IMR-90 (cell line): Measurements from ENCODE around the gene CLPTM1L. TPM values are rescaled to one million over a fixed set of nuclear protein-coding genes. Genes with fewer than 3 reads are reported as not detected.

Experiments used
- ATAC-seq: fragments of 200-7000 bp; cut with Tn5 transposase; 2 replicates; pipeline ENCODE4 v1.9.1; 2020; ENCODE audit warnings: low read depth, mild to moderate bottlenecking, moderate library complexity
- BruUV-seq: library from RNA; stranded (reverse); fragments of 400-500 nt; replicated peaks from 2 replicates; lab custom pipeline; 2021; lab: Mats Ljungman, UMichigan
- CTCF ChIA-PET: fragments of 300-600 bp; formaldehyde crosslinking; extraction: SDS; loops from one replicate; lab custom pipeline; 2021; ENCODE audit warnings: antibody characterized with exemption; lab: Yijun Ruan, JAX
- POLR2A ChIA-PET: fragments of 300-600 bp; sonication (Branson Sonifier 250); formaldehyde crosslinking; loops from one replicate; lab custom pipeline; 2022; ENCODE audit warnings: antibody characterized with exemption; ENCODE audit not compliant: unreplicated experiment; lab: Charles Lee
- DNase-seq: peaks from one replicate; pipeline ENCODE4 v3.0.0; 2013
- H2AFZ ChIP-seq: replicated peaks from 2 replicates; pipeline ENCODE3; 2013; ENCODE audit warnings: low read length, mild to moderate bottlenecking; ENCODE audit not compliant: poor library complexity
- H2AK5ac ChIP-seq: 2 replicates; pipeline ENCODE4 v1.6.1; 2013; ENCODE audit warnings: low read depth, low read length, inconsistent platforms
- H2AK9ac ChIP-seq: replicated peaks from 2 replicates; pipeline ENCODE3; 2013; ENCODE audit warnings: mild to moderate bottlenecking, low read depth, low read length, moderate library complexity; ENCODE audit not compliant: poor library complexity
- H2BK120ac ChIP-seq: 2 replicates; pipeline ENCODE4 v1.6.1; 2013; ENCODE audit warnings: low read depth, low read length, inconsistent platforms
- H2BK15ac ChIP-seq: 3 replicates; pipeline ENCODE4 v1.6.1; 2013; ENCODE audit warnings: low read depth, low read length, inconsistent platforms
- H2BK20ac ChIP-seq: 2 replicates; pipeline ENCODE4 v1.6.1; 2013; ENCODE audit warnings: low read depth, mild to moderate bottlenecking, inconsistent platforms, low read length, moderate library complexity
- H2BK5ac ChIP-seq: 2 replicates; pipeline ENCODE4 v1.6.1; 2013; ENCODE audit warnings: mild to moderate bottlenecking, low read depth, low read length, inconsistent platforms; ENCODE audit not compliant: poor library complexity, severe bottlenecking
- H3K14ac ChIP-seq: replicated peaks from 2 replicates; pipeline ENCODE4 v1.6.1; 2013; ENCODE audit warnings: low read depth, low read length, inconsistent platforms
- H3K18ac ChIP-seq: 2 replicates; pipeline ENCODE4 v1.6.1; 2013; ENCODE audit warnings: low read depth, low read length, control low read depth
- H3K23ac ChIP-seq: 2 replicates; pipeline ENCODE4 v1.6.1; 2013; ENCODE audit warnings: low read depth, low read length, inconsistent platforms
- H3K27ac ChIP-seq: 2 replicates; pipeline ENCODE4 v1.5.1; 2013; ENCODE audit warnings: mild to moderate bottlenecking, control low read depth, low read length; ENCODE audit not compliant: insufficient read depth
- H3K27me3 ChIP-seq: 2 replicates; pipeline ENCODE4 v1.6.1; 2013; ENCODE audit warnings: low read length; ENCODE audit not compliant: control insufficient read depth, insufficient read depth
- H3K36me3 ChIP-seq: 2 replicates; pipeline ENCODE4 v1.6.1; 2013; ENCODE audit warnings: low read length, mixed read lengths; ENCODE audit not compliant: control insufficient read depth, insufficient read depth
- H3K4ac ChIP-seq: 2 replicates; pipeline ENCODE4 v1.6.1; 2013; ENCODE audit warnings: low read depth, low read length, inconsistent platforms
- H3K4me1 ChIP-seq: 2 replicates; pipeline ENCODE4 v1.6.1; 2013; ENCODE audit warnings: low read length, mixed read lengths; ENCODE audit not compliant: control insufficient read depth, insufficient read depth
- H3K4me2 ChIP-seq: 2 replicates; pipeline ENCODE4 v1.6.1; 2013; ENCODE audit warnings: low read depth, mild to moderate bottlenecking, control low read depth, low read length, moderate library complexity
- H3K4me3 ChIP-seq: 2 replicates; pipeline ENCODE4 v1.5.1; 2013; ENCODE audit warnings: low read depth, mild to moderate bottlenecking, control low read depth, low read length, moderate library complexity; ENCODE audit not compliant: insufficient read depth
- H3K56ac ChIP-seq: 2 replicates; pipeline ENCODE4 v1.6.1; 2013; ENCODE audit warnings: low read length, inconsistent platforms; ENCODE audit not compliant: insufficient read depth; ENCODE audit errors: extremely low read depth
- H3K79me1 ChIP-seq, 2 experiments: 2 replicates each; pipeline ENCODE4 v1.6.1; 2013; ENCODE audit warnings: low read length in 2 of 2, inconsistent platforms in 1 of 2, low read depth in 1 of 2
- H3K9ac ChIP-seq: 2 replicates; pipeline ENCODE4 v1.6.1; 2013; ENCODE audit warnings: low read depth, low read length, control low read depth
- H3K9me1 ChIP-seq: 2 replicates; pipeline ENCODE4 v1.6.1; 2013; ENCODE audit warnings: low read length, inconsistent platforms; ENCODE audit not compliant: insufficient read depth
- H3K9me3 ChIP-seq: 2 replicates; pipeline ENCODE4 v1.6.1; 2013; ENCODE audit warnings: low read length; ENCODE audit not compliant: control insufficient read depth, insufficient read depth
- H4K20me1 ChIP-seq: 2 replicates; pipeline ENCODE4 v1.6.1; 2013; ENCODE audit warnings: low read length, inconsistent platforms; ENCODE audit not compliant: insufficient read depth
- H4K5ac ChIP-seq: 2 replicates; pipeline ENCODE4 v1.6.1; 2013; ENCODE audit warnings: mild to moderate bottlenecking, low read depth, low read length, control low read depth
- H4K8ac ChIP-seq, 2 experiments: 2 replicates each; pipeline ENCODE4 v1.6.1; 2013; ENCODE audit warnings: low read depth in 2 of 2, low read length in 2 of 2, control low read depth in 1 of 2, inconsistent platforms in 1 of 2
- H4K91ac ChIP-seq: 2 replicates; pipeline ENCODE4 v1.6.1; 2013; ENCODE audit warnings: low read depth, low read length, inconsistent platforms; ENCODE audit not compliant: insufficient read depth
- BHLHE40 ChIP-seq: fragments of 150-350 bp; IDR thresholded peaks from 2 replicates; pipeline ENCODE4 v1.6.1; 2016; ENCODE audit warnings: mild to moderate bottlenecking, low read depth, low read length
- CEBPB ChIP-seq: IDR thresholded peaks from 2 replicates; pipeline ENCODE4 v1.6.1; 2012; ENCODE audit warnings: low read depth, low read length, improper control_type of control experiment
- CHD1 ChIP-seq: IDR thresholded peaks from 2 replicates; pipeline ENCODE4 v1.6.1; 2012; ENCODE audit warnings: low read depth, low read length, improper control_type of control experiment
- ELK1 ChIP-seq: fragments of 150-350 bp; IDR thresholded peaks from 2 replicates; pipeline ENCODE4 v1.6.1; 2016; ENCODE audit warnings: low read depth, mild to moderate bottlenecking, low read length, moderate library complexity, borderline replicate concordance
- MAFK ChIP-seq: IDR thresholded peaks from 2 replicates; pipeline ENCODE4 v1.6.1; 2012; ENCODE audit warnings: low read depth, low read length, improper control_type of control experiment
- MAZ ChIP-seq: IDR thresholded peaks from 2 replicates; pipeline ENCODE4 v1.6.1; 2012; ENCODE audit warnings: low read depth, mild to moderate bottlenecking, low read length, improper control_type of control experiment, moderate library complexity, borderline replicate concordance
- MXI1 ChIP-seq: IDR thresholded peaks from 2 replicates; pipeline ENCODE4 v1.6.1; 2012; ENCODE audit warnings: low read depth, mild to moderate bottlenecking, low read length, moderate library complexity, borderline replicate concordance
- NFE2L2 ChIP-seq: fragments of 150-350 bp; IDR thresholded peaks from 2 replicates; pipeline ENCODE4 v1.6.1; 2016; ENCODE audit warnings: low read depth, mild to moderate bottlenecking, low read length
- RCOR1 ChIP-seq: IDR thresholded peaks from 2 replicates; pipeline ENCODE4 v1.6.1; 2012; ENCODE audit warnings: mild to moderate bottlenecking, low read length, improper control_type of control experiment; ENCODE audit not compliant: insufficient replicate concordance
- SMC3 ChIP-seq: fragments of 150-350 bp; IDR thresholded peaks from 2 replicates; pipeline ENCODE4 v1.6.1; 2016; ENCODE audit warnings: low read depth, mild to moderate bottlenecking, antibody characterized with exemption, low read length, moderate library complexity
- USF2 ChIP-seq: fragments of 150-350 bp; IDR thresholded peaks from 2 replicates; pipeline ENCODE4 v1.6.1; 2017; ENCODE audit warnings: mild to moderate bottlenecking, antibody characterized with exemption, low read length, low read depth
- WGBS, 2 experiments: methylation state at CpG; one replicate each; pipeline versions ENCODE4 v1.1.5 to v1.1.7; 2013; ENCODE audit warnings: missing lambda C conversion rate in 2 of 2; ENCODE audit not compliant: insufficient read length in 1 of 2; ENCODE audit errors: extremely low coverage in 2 of 2; 5-methylcytosine and 5-hydroxymethylcytosine counted together
- dilution Hi-C: fragments of 300-500 bp; cut with HindIII; formaldehyde crosslinking; loops from one replicate; pipeline ENCODE4 v1.14.3; 2018; ENCODE audit warnings: low sequenced_read_pairs; ENCODE audit not compliant: unreplicated experiment
- in situ Hi-C: fragments of 300-500 bp; cut with MboI; formaldehyde crosslinking; loops from 3 replicates; pipeline ENCODE4 v1.14.3; 2019; ENCODE audit warnings: low sequenced_read_pairs, inconsistent platforms, mixed read lengths
- intact Hi-C: fragments of 100-400 bp; cut with micrococcal nuclease; formaldehyde crosslinking; loops from 2 replicates; pipeline ENCODE4 v1.10.0; 2022
- polyA plus RNA-seq, 3 experiments: library from polyadenylated mRNA; depleted of rRNA; stranded (reverse); fragments of >200 nt; gene quantifications; 2 replicates each; pipeline ENCODE4 v1.2.3, GENCODE V29; 2012; ENCODE audit warnings: low replicate concordance in 1 of 3
- total RNA-seq: library from RNA; depleted of rRNA; stranded (reverse); fragments of >200 nt; gene quantifications from 2 replicates; pipeline ENCODE4 v1.2.3, GENCODE V29; 2012

Gene CLPTM1L
- total and polyA plus RNA-seq, 2 of the 4 experiments (the other 2 are of a cell fraction), result 114 to 137 TPM

GRCh38 chr5:1288439-1289335 lies 56.2 kb downstream of the CLPTM1L start:
- H3K9ac ChIP-seq, result no peak overlapping the region
- H3K4me3 ChIP-seq, result no peak overlapping the region
- no peak overlapping the region for H2AK9ac ChIP-seq
- H3K56ac ChIP-seq, result no peak overlapping the region
- H2AFZ ChIP-seq, result no peak overlapping the region
- ATAC-seq (no peak), DNase-seq (no peak)
- TF ChIP-seq SMC3, result no peak
- TF ChIP-seq RCOR1, result no peak
- no peak for TF ChIP-seq MXI1
- no peak for TF ChIP-seq CEBPB
- no peak for TF ChIP-seq NFE2L2
- TF ChIP-seq ELK1, result no peak
- TF ChIP-seq MAFK, result no peak
- no peak for TF ChIP-seq CHD1
- no peak for TF ChIP-seq BHLHE40
- TF ChIP-seq MAZ, result no peak
- TF ChIP-seq USF2, result no peak
- H2BK15ac ChIP-seq, result no peak overlapping the region
- H3K18ac ChIP-seq, result no peak overlapping the region
- H3K4ac ChIP-seq, result no peak overlapping the region
- no TSS peak for BruUV-seq
- H4K20me1 ChIP-seq, result no peaks in the 10 kb centered on the region
- POLR2A ChIA-PET, result no interaction called here
- no peak overlapping the region for H2AK5ac ChIP-seq
- no peak overlapping the region for H3K4me2 ChIP-seq
- CTCF ChIA-PET, result no interaction called here
- in situ Hi-C loops (no loop called here), dilution Hi-C loops (no loop called here), intact Hi-C loops (no loop called here)
- H3K27me3 ChIP-seq, result no peaks in the 10 kb centered on the region; the same call in 1 of the 2 replicates
- H3K9me3 ChIP-seq, result peaks cover 3% of the 10 kb centered on the region; the same call in 1 of the 2 replicates
- no peak overlapping the region for H3K27ac ChIP-seq
- H3K9me1 ChIP-seq, result no peaks in the 10 kb centered on the region
- H4K5ac ChIP-seq, result no peak overlapping the region
- no peak overlapping the region for H3K14ac ChIP-seq
- no peaks in the 10 kb centered on the region for H3K79me1 ChIP-seq
- no peaks in the 10 kb centered on the region for H3K36me3 ChIP-seq
- H2BK120ac ChIP-seq, result no peak overlapping the region
- no peaks in the 10 kb centered on the region for H3K4me1 ChIP-seq
- H4K91ac ChIP-seq, result no peak overlapping the region
- H2BK5ac ChIP-seq, result no peak overlapping the region
- no peak overlapping the region for H2BK20ac ChIP-seq
- H3K23ac ChIP-seq, result no peak overlapping the region
- H4K8ac ChIP-seq, result no peak overlapping the region
- 84% methylated on average over 10 of the region's 37 CpGs; no CpG with 5 or more reads in 1 of the 2 experiments for WGBS, 2 experiments
